Measurements from ENCODE around the gene FBXO4.

The FBXO4 gene

GRCh38 chr5:41924872-41925554, at the start of gene FBXO4:
Gene FBXO4 (plus strand): TSS chr5:41925281. CDS start chr5:41925310, 29 bp downstream.
- DNase-seq: peak; percentile 88

- DNase-seq: no peak
These were observed 48.4 kb upstream of the FBXO4 start for GRCh38 chr5:41876678-41877077.

- DNase-seq: no peak
These were observed 47.7 kb upstream of the FBXO4 start for GRCh38 chr5:41877408-41877807.

GRCh38 chr5:41878173-41878572, 46.9 kb upstream of the FBXO4 start:
- no peak for DNase-seq

GRCh38 chr5:41878643-41879478, 46.2 kb upstream of the FBXO4 start:
- no peak for DNase-seq

GRCh38 chr5:41882765-41883164, 42.3 kb upstream of the FBXO4 start:
- no peak for DNase-seq

- DNase-seq: no peak
These were observed 41.8 kb upstream of the FBXO4 start for GRCh38 chr5:41883243-41883642.

GRCh38 chr5:41883936-41884335, 41.1 kb upstream of the FBXO4 start:
- no peak for DNase-seq

- DNase-seq: no peak
These were observed 39.8 kb upstream of the FBXO4 start for GRCh38 chr5:41885286-41885685.

GRCh38 chr5:41891066-41891707, 33.9 kb upstream of the FBXO4 start:
- DNase-seq: no peak

- DNase-seq: no peak
These were observed 33.0 kb upstream of the FBXO4 start for GRCh38 chr5:41892031-41892430.

- DNase-seq: no peak
These were observed 31.8 kb upstream of the FBXO4 start for GRCh38 chr5:41893074-41893851.

- DNase-seq: no peak
These were observed 28.9 kb upstream of the FBXO4 start for GRCh38 chr5:41896230-41896629.

GRCh38 chr5:41903382-41903891, 21.6 kb upstream of the FBXO4 start:
- DNase-seq: no peak

- peak; percentile 100 for DNase-seq
These were observed 20.9 kb upstream of the FBXO4 start, which contains the start of gene RIMOC1 for GRCh38 chr5:41903892-41904799. Gene RIMOC1 (plus strand): TSS chr5:41904344. CDS start chr5:41904368, 24 bp downstream.

GRCh38 chr5:41906151-41906550, 18.9 kb upstream of the FBXO4 start:
- no peak for DNase-seq

- no peak for DNase-seq
These were observed 16.6 kb upstream of the FBXO4 start for GRCh38 chr5:41908374-41909079.

GRCh38 chr5:41918105-41918504, 7.0 kb upstream of the FBXO4 start:
- DNase-seq: no peak

GRCh38 chr5:41921166-41921565, 3.9 kb upstream of the FBXO4 start:
- DNase-seq: no peak

GRCh38 chr5:41921874-41922273, 3.2 kb upstream of the FBXO4 start:
- no peak for DNase-seq

- no peak for DNase-seq
These were observed 582 bp upstream of the FBXO4 start for GRCh38 chr5:41924526-41924871.

All from NCI-H748 treated with DMSO at 0.1 percent for 48 hours (cell line).